Activated T-helper 2 cell treated with anti-CD3 and anti-CD28 coated beads, Interferon-gamma antibody, Interleukin-2, Interleukin-4, amounts not matched to agents 10 μg/mL and 5 μg/mL and 100 μg/mL, durations not matched to agents 14 hours and 24 hours and 36 hours (primary cell): ENCODE results near the gene C5AR2. TPM values are rescaled to one million over a fixed set of nuclear protein-coding genes. Genes with fewer than 3 reads are reported as not detected.

Source experiments
- DNase-seq: peaks from one replicate; pipeline ENCODE4 v3.0.0; 2021; ENCODE audit warnings: low spot score
- H3K27ac Mint-ChIP-seq: one replicate; pipeline ENCODE4 v1.8.0; 2021; ENCODE audit warnings: mixed read lengths
- H3K27me3 Mint-ChIP-seq: one replicate; pipeline ENCODE4 v1.8.0; 2021; ENCODE audit warnings: low read depth, mixed read lengths
- H3K36me3 Mint-ChIP-seq: one replicate; pipeline ENCODE4 v1.8.0; 2021; ENCODE audit warnings: low read depth, mixed read lengths
- H3K4me1 Mint-ChIP-seq: one replicate; pipeline ENCODE4 v1.8.0; 2021; ENCODE audit warnings: low read depth, mixed read lengths
- H3K4me3 Mint-ChIP-seq: one replicate; pipeline ENCODE4 v1.8.0; 2021; ENCODE audit warnings: low read depth, mild to moderate bottlenecking, moderate library complexity, mixed read lengths
- H3K9me3 Mint-ChIP-seq: one replicate; pipeline ENCODE4 v1.8.0; 2021; ENCODE audit warnings: mixed read lengths
- intact Hi-C: fragments of 100-400 bp; cut with micrococcal nuclease; formaldehyde crosslinking; loops from one replicate; pipeline ENCODE4 v1.15.1; 2023
- total RNA-seq: library from RNA; stranded (reverse); gene quantifications from 2 replicates; pipeline ENCODE4 v1.2.3, GENCODE V29; 2022

Gene C5AR2
- total RNA-seq, 1 donor from 2014 or later, result not detected

DNA sequence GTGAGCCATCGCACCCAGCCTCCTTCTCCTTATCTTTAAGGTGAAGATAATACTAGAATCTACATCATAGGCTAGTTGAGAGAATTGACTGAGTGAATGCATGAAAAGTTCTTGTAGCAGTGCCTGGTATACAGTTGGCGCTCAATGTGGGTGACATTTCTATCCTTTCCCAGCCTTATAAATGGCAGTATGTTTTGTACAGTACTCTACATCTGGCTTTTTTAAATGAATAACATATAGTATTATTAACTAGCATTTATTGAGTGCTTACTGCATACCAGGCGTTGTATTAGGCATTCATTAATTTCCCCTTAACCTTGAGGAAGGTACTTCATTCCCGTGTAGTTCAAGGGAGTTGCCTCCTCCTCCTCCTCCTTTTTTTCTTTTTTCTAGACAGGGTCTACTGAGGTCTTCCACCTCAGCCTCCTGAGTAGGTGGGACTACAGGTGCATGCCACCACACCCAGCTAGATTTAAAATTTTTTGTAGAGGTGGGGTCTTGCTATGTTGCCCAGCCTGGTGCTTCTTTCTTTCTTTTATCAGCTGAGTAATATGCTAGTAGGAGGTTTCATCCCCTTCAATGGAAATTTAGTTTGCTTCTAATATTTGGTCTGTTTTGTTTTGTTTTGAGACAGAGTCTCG is 19.5 kb upstream of the C5AR2 start:
- no peak for DNase-seq
- Mint-ChIP-seq H3K9me3 (no peaks in the 10 kb centered on the region), H3K36me3 (no peaks in the 10 kb centered on the region), H3K4me1 (peaks cover 2% of the 10 kb centered on the region), H3K27me3 (peaks cover 2% of the 10 kb centered on the region), H3K27ac (no peak overlapping the region), H3K4me3 (no peak overlapping the region)
- intact Hi-C loops, result no loop called here

DNA sequence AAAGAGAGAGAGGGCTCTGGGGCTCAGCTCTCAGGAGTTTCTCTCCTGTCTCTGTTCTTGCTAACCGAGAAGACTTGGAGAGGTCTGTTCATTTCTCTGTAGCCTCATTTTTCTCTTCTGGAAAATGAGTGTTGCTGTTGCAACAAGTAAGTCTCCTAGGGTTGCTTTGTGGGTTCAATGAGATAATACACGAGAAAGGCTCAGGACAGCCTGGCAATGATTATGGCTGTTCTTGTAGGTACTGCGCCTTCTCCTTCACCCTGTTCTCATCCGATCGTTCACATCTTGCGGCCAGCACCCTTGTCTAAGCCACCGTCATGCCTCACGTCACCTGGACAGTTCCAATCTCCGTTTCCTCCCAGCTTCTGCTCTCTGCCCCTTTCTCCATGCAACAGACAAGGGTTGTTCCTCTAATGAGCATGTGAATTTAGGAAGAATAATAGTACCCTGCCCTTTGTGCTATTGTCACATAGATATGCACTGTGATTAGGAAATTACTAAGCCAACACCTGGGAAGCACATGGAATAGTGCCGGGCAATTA is 18.1 kb upstream of the C5AR2 start:
- intact Hi-C loops, result no loop called here
- H3K4me1 Mint-ChIP-seq, result peaks cover 2% of the 10 kb centered on the region
- no peak overlapping the region for H3K4me3 Mint-ChIP-seq
- no peak for DNase-seq
- H3K27me3 Mint-ChIP-seq, result peaks cover 2% of the 10 kb centered on the region
- no peaks in the 10 kb centered on the region for H3K36me3 Mint-ChIP-seq
- no peak overlapping the region for H3K27ac Mint-ChIP-seq
- no peaks in the 10 kb centered on the region for H3K9me3 Mint-ChIP-seq

DNA sequence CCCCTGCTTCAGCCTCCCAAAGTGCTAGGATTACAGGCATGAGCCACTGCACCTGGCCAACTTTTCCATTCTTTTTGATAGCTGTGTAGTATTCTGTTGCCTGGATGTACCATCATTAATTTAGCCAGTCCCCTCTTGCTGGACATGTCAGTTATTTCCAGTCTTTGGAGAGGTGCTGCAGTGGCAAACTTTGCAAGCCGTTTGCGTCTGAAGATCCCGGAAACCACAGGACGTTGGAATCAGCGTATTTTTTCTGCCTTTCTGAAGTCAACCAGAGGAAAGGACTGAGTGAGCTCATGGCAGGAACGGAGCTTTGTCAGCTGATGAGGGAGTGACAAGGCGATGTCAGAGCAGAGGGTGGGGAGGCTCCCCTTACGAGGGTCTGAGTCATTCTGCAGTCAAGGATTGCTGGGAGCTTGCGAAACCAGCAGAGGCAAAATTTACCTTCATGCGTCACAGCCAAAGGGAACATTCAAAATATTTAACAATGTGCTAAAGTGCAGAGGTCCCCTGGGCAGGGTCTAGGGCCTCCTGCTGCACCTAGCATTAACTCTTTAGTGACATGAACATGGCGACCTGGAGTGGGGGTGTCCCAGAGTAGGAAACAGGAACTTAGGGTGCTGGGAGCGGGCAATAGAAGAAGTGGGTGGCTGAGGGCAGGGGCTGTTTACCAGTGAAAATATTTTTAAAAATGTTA is 16.7 kb upstream of the C5AR2 start:
- peaks cover 2% of the 10 kb centered on the region for H3K4me1 Mint-ChIP-seq
- no peak overlapping the region for H3K27ac Mint-ChIP-seq
- DNase-seq, result no peak
- intact Hi-C loops, result no loop called here
- H3K9me3 Mint-ChIP-seq, result no peaks in the 10 kb centered on the region
- H3K4me3 Mint-ChIP-seq, result no peak overlapping the region
- H3K27me3 Mint-ChIP-seq, result peaks cover 2% of the 10 kb centered on the region
- H3K36me3 Mint-ChIP-seq, result no peaks in the 10 kb centered on the region

DNA sequence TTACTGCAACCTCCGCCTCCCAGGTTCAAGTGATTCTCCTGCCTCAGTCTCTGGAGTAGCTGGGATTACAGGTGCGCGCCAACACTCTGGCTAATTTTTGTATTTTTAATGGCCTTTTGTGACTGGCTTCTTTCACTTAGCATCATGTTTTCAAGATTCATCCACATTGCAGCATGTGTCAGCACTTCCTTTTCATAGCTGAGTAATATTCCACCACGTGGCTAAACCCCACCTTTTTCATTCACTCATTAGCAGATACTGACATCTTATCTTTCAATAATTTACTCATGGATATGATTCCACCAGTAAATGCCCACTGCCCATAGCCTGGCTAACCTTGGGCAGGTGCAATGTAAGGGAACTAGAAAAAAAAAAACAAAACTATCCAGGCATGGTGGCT is 15.5 kb upstream of the C5AR2 start:
- Mint-ChIP-seq H3K9me3 (no peaks in the 10 kb centered on the region), H3K4me1 (peaks cover 2% of the 10 kb centered on the region), H3K27me3 (peaks cover 2% of the 10 kb centered on the region), H3K36me3 (no peaks in the 10 kb centered on the region), H3K27ac (no peak overlapping the region), H3K4me3 (no peak overlapping the region)
- intact Hi-C loops, result no loop called here
- DNase-seq, result no peak

DNA sequence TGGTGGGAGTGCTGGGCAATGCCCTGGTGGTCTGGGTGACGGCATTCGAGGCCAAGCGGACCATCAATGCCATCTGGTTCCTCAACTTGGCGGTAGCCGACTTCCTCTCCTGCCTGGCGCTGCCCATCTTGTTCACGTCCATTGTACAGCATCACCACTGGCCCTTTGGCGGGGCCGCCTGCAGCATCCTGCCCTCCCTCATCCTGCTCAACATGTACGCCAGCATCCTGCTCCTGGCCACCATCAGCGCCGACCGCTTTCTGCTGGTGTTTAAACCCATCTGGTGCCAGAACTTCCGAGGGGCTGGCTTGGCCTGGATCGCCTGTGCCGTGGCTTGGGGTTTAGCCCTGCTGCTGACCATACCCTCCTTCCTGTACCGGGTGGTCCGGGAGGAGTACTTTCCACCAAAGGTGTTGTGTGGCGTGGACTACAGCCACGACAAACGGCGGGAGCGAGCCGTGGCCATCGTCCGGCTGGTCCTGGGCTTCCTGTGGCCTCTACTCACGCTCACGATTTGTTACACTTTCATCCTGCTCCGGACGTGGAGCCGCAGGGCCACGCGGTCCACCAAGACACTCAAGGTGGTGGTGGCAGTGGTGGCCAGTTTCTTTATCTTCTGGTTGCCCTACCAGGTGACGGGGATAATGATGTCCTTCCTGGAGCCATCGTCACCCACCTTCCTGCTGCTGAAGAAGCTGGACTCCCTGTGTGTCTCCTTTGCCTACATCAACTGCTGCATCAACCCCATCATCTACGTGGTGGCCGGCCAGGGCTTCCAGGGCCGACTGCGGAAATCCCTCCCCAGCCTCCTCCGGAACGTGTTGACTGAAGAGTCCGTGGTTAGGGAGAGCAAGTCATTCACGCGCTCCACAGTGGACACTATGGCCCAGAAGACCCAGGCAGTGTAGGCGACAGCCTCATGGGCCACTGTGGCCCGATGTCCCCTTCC is 11.8 kb upstream of the C5AR2 start:
- H3K27me3 Mint-ChIP-seq, result peaks cover 5% of the 10 kb centered on the region
- H3K36me3 Mint-ChIP-seq, result no peaks in the 10 kb centered on the region
- H3K27ac Mint-ChIP-seq, result no peak overlapping the region
- intact Hi-C loops, result no loop called here
- H3K4me3 Mint-ChIP-seq, result no peak overlapping the region
- H3K9me3 Mint-ChIP-seq, result no peaks in the 10 kb centered on the region
- peaks cover under 1% of the 10 kb centered on the region for H3K4me1 Mint-ChIP-seq
- DNase-seq, result no peak

DNA sequence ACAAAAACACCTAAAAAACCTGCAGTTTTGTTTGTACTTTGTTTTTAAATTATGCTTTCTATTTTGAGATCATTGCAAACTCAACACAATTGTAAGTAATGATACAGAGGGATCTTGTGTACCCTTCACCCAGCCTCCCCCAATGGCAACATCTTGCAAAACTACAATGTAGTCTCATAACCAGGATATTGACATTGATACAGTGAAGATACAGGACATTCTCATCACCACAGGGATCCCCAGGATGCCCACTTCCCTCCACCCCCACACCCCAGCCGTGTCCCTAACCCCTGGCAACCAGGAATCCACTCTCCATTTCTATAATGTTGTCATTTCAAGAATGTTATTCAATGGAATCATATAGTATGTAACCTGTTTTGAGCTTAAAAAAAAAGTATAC is 10.3 kb upstream of the C5AR2 start:
- Mint-ChIP-seq H3K27me3 (peaks cover 3% of the 10 kb centered on the region), H3K4me3 (no peak overlapping the region), H3K36me3 (no peaks in the 10 kb centered on the region), H3K4me1 (no peaks in the 10 kb centered on the region), H3K27ac (no peak overlapping the region), H3K9me3 (no peaks in the 10 kb centered on the region)
- intact Hi-C loops, result no loop called here
- DNase-seq, result no peak

DNA sequence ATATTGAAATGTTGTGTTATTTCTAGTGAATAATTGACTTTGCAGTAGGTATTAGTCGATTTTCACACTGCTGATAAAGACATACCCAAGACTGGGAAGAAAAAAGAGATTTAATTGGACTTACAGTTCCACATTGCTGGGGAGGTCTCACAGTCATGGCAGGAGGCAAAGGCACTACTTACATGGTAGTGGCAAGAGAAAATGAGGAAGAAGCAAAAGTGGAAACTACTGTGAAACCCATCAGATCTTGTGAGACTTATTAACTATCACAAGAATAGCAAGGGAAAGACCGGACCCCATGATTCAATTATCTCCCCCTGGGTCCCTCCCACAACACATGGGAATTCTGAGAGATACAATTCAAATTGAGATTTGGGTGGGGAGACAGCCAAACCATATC is 9.9 kb upstream of the C5AR2 start:
- Mint-ChIP-seq H3K4me1 (no peaks in the 10 kb centered on the region), H3K4me3 (no peak overlapping the region), H3K27ac (no peak overlapping the region), H3K9me3 (no peaks in the 10 kb centered on the region), H3K27me3 (peaks cover 3% of the 10 kb centered on the region), H3K36me3 (no peaks in the 10 kb centered on the region)
- DNase-seq, result no peak
- intact Hi-C loops, result no loop called here

DNA sequence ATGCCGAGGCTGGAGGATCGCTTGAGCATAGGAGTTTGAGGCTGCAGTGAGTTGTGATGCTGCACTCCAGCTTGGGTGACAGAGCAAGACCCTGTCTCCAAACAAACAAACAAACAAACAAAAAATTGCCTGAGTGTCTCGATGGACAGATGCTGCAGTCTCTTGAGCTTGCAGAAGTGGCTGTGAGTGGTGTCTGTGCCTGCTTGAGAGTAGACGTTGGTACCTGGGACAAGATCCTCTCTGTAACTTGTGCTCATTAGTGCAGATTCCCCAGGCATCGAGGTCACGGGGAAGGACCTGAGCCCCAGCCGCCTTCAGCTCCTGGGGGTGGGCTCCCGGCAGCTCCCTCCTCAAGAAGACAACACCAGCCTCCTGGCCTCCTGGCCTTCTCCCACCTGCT is 8.6 kb upstream of the C5AR2 start:
- Mint-ChIP-seq H3K27me3 (peaks cover 3% of the 10 kb centered on the region), H3K9me3 (no peaks in the 10 kb centered on the region), H3K27ac (no peak overlapping the region), H3K4me1 (no peaks in the 10 kb centered on the region), H3K4me3 (no peak overlapping the region), H3K36me3 (no peaks in the 10 kb centered on the region)
- intact Hi-C loops, result no loop called here
- no peak for DNase-seq

DNA sequence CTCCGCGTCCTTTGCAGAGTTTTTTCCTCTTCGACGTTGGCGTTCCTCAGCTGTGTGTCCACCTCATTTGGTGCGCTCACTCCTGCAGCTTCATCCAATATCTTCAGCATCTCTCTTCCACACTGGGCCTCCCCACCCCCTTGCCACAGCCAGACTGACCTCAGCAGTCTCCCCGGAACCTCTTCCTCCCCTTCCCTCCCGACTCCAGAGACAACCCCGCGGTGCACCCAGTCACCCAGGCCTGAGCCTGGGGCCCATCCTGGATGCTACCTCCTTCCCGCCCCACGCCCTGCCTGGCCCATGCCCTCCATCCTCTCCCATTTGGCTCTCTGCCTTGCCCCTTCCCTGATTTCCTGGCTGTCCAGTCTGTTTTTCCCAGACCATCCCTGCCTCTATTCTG is 8.1 kb upstream of the C5AR2 start:
- Mint-ChIP-seq H3K36me3 (no peaks in the 10 kb centered on the region), H3K4me1 (no peaks in the 10 kb centered on the region), H3K27me3 (peaks cover 3% of the 10 kb centered on the region), H3K27ac (no peak overlapping the region), H3K4me3 (no peak overlapping the region), H3K9me3 (no peaks in the 10 kb centered on the region)
- intact Hi-C loops, result no loop called here
- DNase-seq, result no peak

DNA sequence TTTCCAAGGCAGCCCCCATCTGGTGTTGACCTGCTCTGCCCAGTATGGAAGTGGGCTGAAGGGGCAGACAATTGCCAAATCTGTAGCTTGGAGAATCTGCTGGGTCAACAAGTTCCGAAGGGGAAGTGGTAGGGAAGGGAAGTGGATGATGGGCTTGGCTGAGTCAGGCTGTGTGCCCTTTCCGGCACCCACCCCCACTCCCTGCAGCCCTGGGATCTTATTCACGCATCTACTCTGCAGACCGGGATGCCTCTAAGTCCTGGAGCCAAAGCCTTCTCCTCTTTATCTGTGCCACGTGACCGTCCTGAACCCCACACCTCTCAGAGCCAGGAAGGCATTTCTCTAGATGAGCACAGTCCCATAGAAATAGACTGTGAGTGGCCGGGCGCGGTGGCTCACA is 7.5 kb upstream of the C5AR2 start:
- Mint-ChIP-seq H3K27me3 (peaks cover 3% of the 10 kb centered on the region), H3K27ac (no peak overlapping the region), H3K4me3 (no peak overlapping the region), H3K9me3 (no peaks in the 10 kb centered on the region), H3K36me3 (no peaks in the 10 kb centered on the region), H3K4me1 (no peaks in the 10 kb centered on the region)
- intact Hi-C loops, result no loop called here
- no peak for DNase-seq

DNA sequence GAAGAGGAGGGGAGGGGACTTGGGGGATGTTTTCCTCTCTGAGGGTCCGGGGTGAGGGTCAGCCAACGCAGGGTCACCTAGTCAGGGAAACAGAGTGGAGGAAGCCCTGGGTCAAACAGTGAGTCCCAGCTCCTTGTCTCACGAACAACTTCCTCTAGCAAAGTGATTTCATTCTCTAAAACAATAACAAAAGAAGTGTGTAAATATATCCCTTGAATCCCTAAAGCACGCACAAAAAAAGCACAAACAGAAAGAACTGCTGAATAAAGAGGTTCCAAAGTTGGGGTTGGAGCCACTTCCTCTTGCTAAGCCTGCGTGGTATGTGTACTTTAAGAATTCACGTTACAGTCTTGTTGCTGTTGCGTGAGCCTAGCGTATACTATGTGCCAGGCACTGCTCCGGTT is 1.5 kb upstream of the C5AR2 start:
- no peaks in the 10 kb centered on the region for H3K9me3 Mint-ChIP-seq
- H3K27ac Mint-ChIP-seq, result no peak overlapping the region
- DNase-seq, result no peak
- H3K27me3 Mint-ChIP-seq, result no peaks in the 10 kb centered on the region
- H3K36me3 Mint-ChIP-seq, result no peaks in the 10 kb centered on the region
- no peak overlapping the region for H3K4me3 Mint-ChIP-seq
- intact Hi-C loops, result no loop called here
- H3K4me1 Mint-ChIP-seq, result no peaks in the 10 kb centered on the region

DNA sequence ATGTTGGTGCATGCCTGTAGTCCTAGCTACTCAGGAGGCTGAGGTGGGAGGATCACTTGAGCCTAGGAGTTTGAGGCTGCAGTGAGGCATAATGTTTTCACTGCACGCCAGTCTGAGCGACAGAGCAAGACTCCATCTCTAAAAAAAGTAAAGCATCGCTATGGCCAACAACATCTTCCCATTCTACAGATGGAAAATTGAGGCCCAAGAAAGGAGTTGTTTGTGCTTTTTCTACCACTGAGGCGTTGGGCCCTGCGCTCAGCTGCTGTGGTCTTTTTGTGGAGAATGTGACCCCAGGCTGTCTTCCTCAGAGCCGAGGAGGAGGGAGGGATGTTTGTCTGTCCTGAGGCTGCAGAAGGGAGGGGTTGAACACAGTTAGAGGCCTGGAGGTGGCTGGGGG is 485 bp upstream of the C5AR2 start:
- no peak for DNase-seq
- intact Hi-C loops, result no loop called here
- Mint-ChIP-seq H3K4me3 (no peak overlapping the region), H3K9me3 (no peaks in the 10 kb centered on the region), H3K27me3 (no peaks in the 10 kb centered on the region), H3K4me1 (peaks cover 4% of the 10 kb centered on the region), H3K27ac (no peak overlapping the region), H3K36me3 (no peaks in the 10 kb centered on the region)
